C4-2B (cell line): Measurements from ENCODE around the gene CAMK1G.

ENCODE experiments used
- H3K27ac ChIP-seq: fragments of 450-650 bp; 2 replicates; pipeline ENCODE4 v1.5.1; 2017
- CTCF ChIP-seq: fragments of 450-650 bp; conservative IDR thresholded peaks from 2 replicates; pipeline ENCODE4 v1.5.1; 2017; ENCODE audit warnings: mild to moderate bottlenecking
- ZFX ChIP-seq: fragments of 450-650 bp; IDR thresholded peaks from 2 replicates; pipeline ENCODE4 v1.6.1; 2017

CAMK1G gene

GRCh38 chr1:209648931-209649776 lies 65.6 kb downstream of the CAMK1G start:
- no peak overlapping the region for H3K27ac ChIP-seq

GRCh38 chr1:209650454-209650853 lies 66.9 kb downstream of the CAMK1G start:
- TF ChIP-seq ZFX = no peak
- TF ChIP-seq CTCF = no peak
- H3K27ac ChIP-seq = no peak overlapping the region

More at GRCh38 chr1:209648931-209649776, 65.6 kb downstream of the CAMK1G start:
- TF ChIP-seq CTCF (no peak), ZFX (no peak)

DNA sequence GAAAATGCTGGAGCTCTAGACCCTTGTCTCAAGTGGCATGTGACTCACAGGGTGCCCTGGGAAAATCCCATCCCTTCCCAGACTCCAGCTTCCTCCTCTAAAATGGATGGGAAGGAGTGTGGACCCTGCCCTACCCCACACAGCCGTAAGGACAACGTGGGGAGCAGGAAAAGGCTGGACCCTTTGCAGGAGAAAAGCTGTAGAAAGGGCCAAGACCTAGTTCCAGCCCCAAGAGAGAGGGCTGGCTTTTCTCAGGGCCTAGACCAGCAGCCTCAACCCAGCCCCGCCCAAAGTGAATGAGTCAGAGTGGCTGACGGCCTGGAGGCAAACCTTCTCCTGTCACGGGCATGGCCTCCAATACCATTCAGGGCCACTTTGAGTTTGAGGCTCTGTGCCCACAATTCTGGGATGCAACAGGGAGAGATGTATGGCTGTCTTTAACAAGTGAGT lies 67.6 kb downstream of the CAMK1G start:
- H3K27ac ChIP-seq = no peak overlapping the region
- TF ChIP-seq CTCF = no peak
- no peak for TF ChIP-seq ZFX

DNA sequence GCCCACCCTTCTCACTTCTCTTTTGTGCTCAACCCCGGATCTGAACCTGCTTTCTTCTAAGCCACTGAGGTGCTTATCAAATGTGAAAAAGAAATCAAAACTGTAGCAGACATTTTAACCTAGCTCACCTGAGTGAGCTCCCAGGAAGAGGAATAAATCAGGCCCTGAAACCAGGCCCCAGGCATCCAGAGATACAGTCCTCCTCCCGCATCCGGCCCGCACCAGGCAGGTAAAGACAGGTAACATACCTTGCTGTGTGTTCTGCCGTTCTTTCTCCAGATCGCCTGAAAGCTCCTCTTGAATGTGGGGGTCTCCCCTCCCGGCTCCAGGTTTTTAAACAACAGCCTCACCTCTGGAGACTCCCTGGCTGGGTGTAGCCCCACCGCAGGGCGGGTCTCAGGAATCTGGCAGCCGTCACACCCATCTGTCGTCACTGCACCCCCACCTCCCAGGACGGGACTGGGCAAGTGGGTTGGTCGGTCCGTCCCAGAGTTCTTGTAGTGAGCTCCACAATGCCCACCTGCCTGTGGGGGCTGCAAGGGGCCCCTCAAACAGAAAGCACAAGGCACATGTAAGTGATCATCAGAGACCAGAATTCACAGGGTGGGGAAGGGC lies 68.7 kb downstream of the CAMK1G start, which contains the start of gene LAMB3:
Gene LAMB3, minus strand, starts transcription at position 305 of the 615 bp plus-strand sequence. CDS start 1,481 bp downstream, outside the sequence.
- TF ChIP-seq CTCF = no peak
- TF ChIP-seq ZFX = no peak
- H3K27ac ChIP-seq = peak within 1 kb of the TSS; percentile 41

DNA sequence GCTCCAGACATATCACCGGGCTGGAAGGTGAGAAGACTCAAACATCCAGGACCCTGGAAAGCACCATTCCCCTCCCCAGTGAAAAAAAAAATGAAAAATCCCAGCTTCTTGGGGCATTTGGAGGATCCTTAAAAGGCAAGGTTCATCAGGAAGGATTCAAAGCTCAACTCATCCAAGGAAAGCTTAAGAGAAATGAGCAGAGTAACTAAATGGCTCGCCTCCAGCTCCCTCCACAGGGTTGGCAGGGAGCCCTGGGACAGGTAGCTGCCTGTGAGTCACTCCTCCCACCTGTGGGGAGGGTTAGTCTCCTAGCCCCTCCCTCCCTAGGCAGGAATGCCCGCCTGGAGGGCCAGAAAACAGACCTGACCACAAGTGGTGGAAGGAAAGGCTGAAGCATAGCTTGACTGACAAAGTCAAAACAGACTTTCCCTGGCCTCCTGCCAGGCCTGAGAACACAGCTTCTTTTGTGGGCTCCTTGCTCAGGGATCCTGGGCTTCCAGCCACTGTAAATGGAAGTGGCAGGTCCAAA lies 69.4 kb downstream of the CAMK1G start:
- peak overlapping the region; percentile 41 for H3K27ac ChIP-seq
- TF ChIP-seq ZFX = no peak
- no peak for TF ChIP-seq CTCF

GRCh38 chr1:209653915-209654351 lies 70.4 kb downstream of the CAMK1G start:
- no peak for TF ChIP-seq ZFX
- TF ChIP-seq CTCF = no peak
- H3K27ac ChIP-seq = no peak overlapping the region; the same call in 1 of the 2 replicates
